22Rv1 (cell line): ENCODE data around the gene SP140.

Experiments used
- CTCF ChIP-seq: fragments of 450-650 bp; IDR thresholded peaks from 2 replicates; pipeline ENCODE4 v1.5.1; 2017; ENCODE audit warnings: mild to moderate bottlenecking
- ZFX ChIP-seq: fragments of 450-650 bp; IDR thresholded peaks from 2 replicates; pipeline ENCODE4 v1.6.1; 2017; ENCODE audit warnings: antibody characterized with exemption, borderline replicate concordance

DNA sequence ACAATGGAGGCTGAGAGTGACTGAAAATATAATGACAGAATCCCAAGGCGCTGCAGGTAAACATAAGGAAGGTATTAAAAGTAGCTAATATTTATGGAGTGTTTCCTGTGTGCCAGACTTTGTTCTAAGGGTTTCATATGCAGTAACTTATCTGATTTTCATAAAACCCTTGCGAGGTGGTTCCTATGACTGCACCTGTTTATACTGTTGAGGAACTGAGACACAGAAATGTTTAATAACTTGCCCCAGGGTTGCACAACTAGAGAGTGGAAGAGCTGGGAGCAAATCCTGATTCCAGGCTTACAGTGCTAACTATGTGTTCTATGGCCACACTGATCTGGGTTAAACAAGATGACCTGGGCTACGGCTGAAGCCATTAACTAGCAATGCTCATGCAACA lies 8.1 kb upstream of the SP140 start:
- TF ChIP-seq CTCF (no peak), ZFX (no peak)
